HG02610 (cell line): ENCODE measurements around the gene ZCCHC10.
"Not testable (repeated sequence)": the region's sequence is repeated elsewhere in the genome, so short reads cannot be mapped to it uniquely, and the experiment has no call there.

Experiments
- ATAC-seq: cut with Tn5 transposase; IDR thresholded peaks from one replicate; pipeline ENCODE4 v1.9.1; 2021; ENCODE audit warnings: mild to moderate bottlenecking, moderate library complexity; ENCODE audit not compliant: unreplicated experiment

Gene ZCCHC10

GRCh38 chr5:133046560-133046959 is 20.2 kb upstream of the ZCCHC10 start:
- not testable (repeated sequence) for ATAC-seq

GRCh38 chr5:133041910-133042309 is 15.6 kb upstream of the ZCCHC10 start:
- no peak for ATAC-seq

DNA sequence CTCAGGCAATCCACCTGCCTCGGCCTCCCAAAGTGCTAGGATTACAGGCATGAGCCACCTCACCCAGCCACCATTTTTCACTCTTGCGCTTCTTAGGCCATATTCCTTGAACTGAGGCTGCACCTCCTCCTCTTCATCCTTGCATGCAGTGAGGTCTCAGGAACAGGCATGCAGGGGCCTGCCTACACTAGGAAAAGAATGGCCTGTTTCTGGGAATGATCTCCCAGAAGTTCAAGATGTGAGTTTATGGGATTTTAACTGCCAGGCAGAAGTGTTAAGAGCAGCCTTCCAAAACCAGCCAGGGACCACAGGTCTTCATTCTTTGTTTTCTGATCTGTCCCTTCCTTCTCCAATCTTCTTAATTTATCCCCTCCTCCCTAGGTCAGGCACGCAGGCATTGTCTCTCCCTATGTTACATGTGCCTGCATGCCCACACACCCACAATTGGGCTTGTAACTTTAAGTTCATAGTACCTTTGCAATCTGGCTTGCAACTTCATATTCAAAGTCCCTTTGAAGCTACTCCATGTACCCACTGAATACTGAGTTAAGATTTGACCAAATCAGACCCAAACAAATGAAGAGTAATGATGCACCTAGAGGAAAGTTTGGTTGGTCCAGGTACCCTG is 14.9 kb upstream of the ZCCHC10 start:
- no peak for ATAC-seq

DNA sequence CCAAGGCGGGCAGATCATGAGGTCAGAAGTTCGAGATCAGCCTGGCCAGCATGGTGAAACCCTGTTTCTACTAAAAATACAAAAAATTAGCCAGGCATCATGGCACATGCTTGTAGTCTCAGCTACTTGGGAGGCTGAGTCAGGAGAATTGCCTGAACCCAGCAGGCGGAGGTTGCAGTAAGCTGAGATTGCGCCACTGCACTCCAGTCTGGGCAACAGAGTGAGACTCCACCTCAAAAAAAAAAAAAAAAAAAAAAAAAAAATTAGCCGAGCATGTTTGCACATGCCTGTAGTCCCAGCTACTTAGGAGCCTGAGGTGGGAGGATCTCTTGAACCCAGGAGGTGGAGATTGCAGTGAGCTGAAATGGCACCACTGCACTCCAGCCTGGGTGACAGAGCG is 10.3 kb upstream of the ZCCHC10 start:
- not testable (repeated sequence) for ATAC-seq

DNA sequence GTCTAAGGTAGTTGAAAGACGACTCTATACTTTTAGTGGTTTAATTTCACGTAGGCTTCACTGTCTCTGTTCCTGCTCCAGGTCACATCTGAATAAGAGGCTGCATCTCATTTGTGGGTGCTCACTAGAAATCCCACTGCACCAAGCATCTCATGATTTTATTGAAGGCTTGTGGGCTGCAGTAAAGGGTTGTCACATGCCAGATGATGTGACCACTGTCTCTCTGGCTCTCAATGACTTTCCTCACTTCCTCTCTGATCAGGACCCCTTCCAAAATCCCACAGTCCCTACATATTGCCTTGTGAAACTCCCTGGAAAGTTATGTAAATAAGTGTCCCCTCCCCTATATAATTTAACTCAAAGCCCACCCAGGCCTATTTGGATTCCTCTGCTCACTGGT is 8.9 kb upstream of the ZCCHC10 start:
- ATAC-seq, result no peak

DNA sequence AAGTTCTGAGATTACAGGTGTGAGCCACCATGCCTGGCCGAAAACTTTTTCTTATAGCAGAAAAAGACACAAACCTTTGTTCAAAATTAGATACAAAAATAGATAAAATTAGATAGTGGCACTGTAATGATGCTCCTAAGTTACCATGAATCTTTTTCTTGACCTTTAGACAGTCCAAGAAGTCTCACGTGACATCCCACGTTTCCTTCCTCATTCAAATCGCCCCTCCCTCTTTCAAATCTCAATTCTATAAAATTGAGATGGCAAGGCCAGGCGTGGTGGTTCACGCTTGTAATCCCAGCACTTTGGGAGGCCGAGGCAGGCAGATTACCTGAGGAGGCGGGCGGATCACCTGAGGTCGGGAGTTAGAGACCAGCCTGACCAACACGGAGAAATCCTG is 7.7 kb upstream of the ZCCHC10 start:
- ATAC-seq, result no peak

DNA sequence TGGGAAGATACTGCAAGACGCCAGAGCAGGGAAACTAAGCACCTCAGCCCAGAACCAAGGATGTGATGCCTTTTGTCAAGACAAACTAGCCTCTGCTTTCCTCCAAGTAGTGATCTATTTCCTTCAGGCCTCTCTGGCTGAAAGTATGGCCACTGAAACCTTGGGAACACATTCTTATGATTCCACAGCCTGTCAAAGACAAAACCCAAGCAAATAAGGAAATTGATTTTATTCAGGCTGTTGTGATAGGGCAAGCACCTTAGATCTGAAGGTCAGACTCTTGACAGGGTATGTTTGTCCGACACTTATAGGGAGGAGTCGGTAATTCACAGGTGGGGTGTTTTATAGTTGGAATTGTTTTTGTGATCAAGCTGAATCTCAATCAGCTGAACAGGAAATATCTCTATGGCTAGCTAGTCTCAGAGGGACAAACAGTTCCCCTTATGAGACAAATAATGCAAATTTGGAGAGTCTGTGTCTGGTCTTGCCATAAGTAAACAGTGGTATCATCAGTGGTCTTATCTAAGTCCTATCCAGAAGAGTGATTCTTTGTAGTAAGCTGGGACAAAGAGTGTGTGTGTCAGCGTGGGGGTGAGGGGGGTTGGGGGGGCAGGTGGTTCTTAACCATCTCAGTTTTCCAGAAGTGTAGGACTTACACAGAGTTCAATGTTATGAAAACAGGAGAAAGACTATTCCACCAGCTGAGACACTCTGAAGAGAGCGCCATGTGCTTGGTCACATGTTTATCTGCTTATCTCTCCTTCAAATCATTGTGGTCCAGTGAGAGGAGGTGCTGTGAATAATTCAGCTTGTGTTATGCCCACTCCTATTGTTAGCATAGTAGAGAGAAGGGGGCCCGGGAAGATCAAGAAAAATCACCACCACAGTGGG is 6.7 kb upstream of the ZCCHC10 start:
- ATAC-seq, result peak; percentile 75

DNA sequence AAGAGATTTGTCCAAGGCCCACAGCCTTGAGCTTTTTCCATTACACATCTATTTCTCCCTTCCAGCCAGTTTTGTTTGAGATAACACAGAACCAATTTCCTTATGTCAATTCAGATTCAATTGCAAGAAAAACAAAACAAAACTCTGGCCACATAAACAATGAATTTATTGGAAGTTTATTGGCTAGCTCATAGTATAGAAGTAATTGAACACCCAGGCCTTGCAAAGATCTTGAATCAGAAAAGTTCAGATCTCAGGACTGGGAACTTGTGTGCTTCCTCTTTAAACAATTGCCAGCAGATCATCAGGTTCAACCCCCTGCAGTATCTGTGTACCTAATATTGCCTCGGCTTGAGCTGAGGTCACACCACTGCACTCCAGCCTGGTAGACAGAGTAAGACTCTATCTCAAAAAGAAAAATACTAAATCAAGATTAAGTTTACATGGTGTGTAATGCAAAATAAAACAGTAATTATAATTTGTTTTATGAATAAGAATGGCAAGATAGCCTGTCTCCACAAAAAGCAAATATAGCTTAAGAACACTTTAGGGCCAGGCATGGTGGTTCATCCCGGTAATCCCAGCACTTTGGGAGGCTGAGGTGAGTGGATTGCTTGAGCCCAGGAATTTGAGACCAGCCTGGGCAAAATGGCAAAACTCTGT is 4.1 kb upstream of the ZCCHC10 start:
- no peak for ATAC-seq

DNA sequence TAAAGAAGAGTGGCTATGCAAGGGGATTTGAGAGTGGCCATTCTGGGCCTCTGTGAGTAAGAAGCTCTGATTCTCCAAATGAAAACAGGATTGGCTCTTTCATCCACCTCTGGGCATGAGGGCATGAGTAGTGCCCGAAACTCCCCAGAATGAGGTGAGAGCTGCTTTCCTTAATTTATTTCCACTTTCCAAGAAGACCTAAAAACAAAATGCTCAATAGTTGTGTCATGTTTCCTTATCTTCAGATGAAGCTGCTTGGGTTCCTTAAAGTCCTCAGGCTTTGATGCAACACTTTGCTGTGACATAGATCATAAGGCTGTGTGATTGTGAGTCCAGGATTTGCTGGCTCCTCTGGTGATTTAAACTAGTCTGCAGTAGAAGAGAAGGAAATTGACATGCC is 3.1 kb upstream of the ZCCHC10 start:
- ATAC-seq, result no peak

DNA sequence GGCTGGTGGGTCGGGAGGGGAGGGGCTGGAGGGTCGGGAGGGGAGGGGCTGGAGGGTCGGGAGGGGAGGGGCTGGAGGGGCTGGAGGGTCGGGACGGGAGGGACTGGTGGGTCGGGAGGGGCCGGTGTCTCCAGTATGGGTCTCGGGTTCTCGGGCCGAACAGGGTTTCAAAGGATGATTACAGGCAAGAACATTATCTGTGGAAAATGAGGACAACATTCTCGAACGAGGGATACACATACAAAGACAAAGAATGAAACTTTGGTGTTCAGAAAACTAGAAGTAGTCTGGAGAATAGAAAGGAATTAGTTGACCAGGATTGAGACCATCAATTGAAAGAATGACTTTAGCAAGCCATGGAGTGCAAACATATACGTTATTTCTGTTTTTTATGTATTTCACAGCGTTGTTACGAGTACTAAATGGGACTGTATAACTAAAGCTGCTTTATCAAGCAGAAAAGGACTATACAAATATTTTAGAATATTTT is 360 bp upstream of the ZCCHC10 start:
- ATAC-seq, result no peak

DNA sequence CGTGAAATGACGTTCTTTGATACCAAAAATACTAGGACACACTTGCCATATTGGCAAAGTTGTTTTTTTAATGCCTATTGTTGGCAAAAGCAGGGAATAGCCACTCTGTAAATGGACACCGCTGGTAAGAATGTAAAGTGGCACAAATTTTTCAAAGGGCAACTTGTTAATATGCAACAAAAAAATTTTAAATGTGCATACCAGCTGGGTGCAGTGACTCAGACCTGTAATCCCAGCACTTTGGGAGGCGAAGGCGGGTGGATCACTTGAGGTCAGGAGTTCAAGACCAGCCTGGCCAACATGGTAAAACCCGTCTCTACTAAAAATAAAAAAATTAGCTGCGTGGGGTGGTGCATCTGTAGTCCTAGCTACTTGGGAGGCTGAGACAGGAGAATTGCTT is 6.9 kb downstream of the ZCCHC10 start:
- ATAC-seq, result not testable (repeated sequence)

- no peak for ATAC-seq
These were observed 8.4 kb downstream of the ZCCHC10 start for GRCh38 chr5:133017964-133018363.

DNA sequence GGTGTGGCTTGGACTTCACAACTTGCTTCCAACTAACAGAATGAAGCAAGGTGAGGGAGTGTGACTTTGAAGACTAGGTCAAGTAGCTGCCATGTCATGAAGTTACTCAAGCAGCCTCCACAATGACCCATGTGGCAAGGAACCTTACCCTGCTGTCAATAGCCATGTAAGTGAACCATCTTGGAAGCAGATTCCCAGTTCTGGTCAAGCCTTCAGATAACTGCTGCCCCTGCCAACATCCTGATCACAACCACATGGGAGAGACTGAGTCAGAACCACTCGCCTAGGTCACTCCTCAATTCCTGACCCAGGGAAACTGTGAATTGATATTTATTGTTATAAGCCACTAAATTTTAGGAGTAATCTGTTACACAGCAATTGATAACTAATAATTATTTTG is 10.9 kb downstream of the ZCCHC10 start:
- no peak for ATAC-seq

GRCh38 chr5:133008455-133008854 is 17.9 kb downstream of the ZCCHC10 start:
- not testable (repeated sequence) for ATAC-seq

GRCh38 chr5:133006653-133007052 is 19.7 kb downstream of the ZCCHC10 start:
- no peak for ATAC-seq

- ATAC-seq, result no peak
These were observed 27.1 kb downstream of the ZCCHC10 start for GRCh38 chr5:132999246-132999645.

DNA sequence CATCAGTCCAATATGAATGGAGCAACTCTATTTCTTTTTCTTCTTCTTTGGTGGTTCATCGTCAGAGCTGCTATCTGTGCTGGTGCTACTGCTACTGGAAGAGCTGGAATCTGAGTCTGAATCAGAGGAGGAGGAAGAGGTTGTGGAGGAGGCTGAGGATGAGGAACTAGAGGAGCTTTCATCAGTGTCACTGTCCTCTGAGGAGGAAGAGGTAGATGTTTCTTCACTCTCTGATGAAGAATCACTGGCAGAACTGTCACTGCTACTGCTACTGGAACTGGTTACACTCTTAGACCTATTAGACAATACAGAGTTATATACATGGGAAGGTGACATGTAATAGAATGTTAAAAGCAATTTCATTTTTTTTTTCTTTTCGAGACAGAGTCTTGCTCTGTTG is 27.8 kb downstream of the ZCCHC10 start:
- no peak for ATAC-seq

DNA sequence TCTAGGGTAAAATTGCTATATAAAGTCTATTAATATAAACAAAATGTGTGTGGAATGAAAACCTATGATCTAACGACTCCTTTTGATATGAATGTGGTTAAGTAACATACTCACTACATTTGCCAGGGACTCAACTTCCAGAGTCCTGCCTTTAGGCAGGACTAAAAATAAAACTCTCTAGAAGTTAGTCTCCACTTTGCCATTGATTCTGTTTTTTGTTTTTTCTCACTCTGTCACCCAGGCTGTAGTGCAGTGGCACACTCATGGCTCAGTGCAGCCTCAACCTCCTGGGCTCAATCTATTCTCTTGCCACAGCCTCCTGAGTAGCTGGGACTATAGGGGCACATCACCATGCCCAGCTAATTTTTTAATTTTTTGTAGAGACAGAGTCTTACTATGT is 30.0 kb downstream of the ZCCHC10 start:
- no peak for ATAC-seq

- no peak for ATAC-seq
These were observed 38.6 kb downstream of the ZCCHC10 start for GRCh38 chr5:132987531-132988408.

DNA sequence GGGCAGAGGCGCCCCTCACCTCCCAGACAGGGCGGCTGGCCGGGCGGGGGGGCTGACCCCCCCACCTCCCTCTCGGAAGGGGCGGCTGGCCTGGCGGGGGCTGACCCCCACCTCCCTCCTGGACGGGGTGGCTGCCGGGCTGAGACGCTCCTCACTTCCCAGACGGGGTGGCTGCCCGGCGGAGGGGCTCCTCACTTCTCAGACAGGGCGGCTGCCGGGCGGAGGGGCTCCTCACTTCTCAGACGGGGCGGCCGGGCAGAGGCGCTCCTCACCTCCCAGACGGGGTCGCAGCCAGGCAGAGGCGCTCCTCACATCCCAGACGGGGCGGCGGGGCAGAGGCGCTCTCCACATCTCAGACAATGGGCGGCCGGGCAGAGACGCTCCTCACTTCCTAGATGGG is 43.4 kb downstream of the ZCCHC10 start:
- ATAC-seq, result not testable (repeated sequence)

DNA sequence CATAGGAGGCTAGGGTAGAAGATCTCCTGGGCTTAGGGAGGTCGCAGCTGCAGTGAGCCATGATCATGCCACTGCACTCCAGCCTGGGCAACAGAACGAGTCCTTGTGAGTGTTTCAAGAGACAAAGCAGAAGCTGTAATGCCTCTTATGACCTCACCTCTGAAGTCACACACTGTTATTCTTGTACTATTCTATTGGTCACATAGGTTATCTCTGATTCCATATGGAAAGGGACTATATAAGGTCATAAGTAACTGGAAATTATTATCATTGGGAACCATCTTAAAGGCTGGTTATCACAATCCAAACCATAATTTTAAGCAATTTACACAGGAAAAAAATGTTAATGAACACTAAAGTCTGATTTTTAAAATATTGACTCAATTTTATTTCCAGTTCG is 45.1 kb downstream of the ZCCHC10 start:
- no peak for ATAC-seq
